Fibroblast of lung (primary cell): ENCODE data around the gene OPRM1. TPM values are rescaled to one million over a fixed set of nuclear protein-coding genes. Genes with fewer than 3 reads are reported as not detected.

ENCODE experiments used
- DNase-seq, 2 donors: peaks; one replicate each; pipeline versions ENCODE4 v3.0.0 to v3.0.0-alpha.2; 2010; ENCODE audit warnings: low read depth in 2 of 2
- H2AFZ ChIP-seq: 2 replicates; pipeline ENCODE4 v1.5.1; 2012; ENCODE audit warnings: low read length, control low read depth, inconsistent platforms
- H3K27ac ChIP-seq: 2 replicates; pipeline ENCODE4 v1.5.1; 2011; ENCODE audit warnings: low read length, control low read depth; ENCODE audit not compliant: insufficient read depth
- H3K27me3 ChIP-seq: 2 replicates; pipeline ENCODE4 v1.5.1; 2011; ENCODE audit warnings: mild to moderate bottlenecking, low read length; ENCODE audit not compliant: control insufficient read depth, insufficient read depth
- H3K36me3 ChIP-seq: 2 replicates; pipeline ENCODE4 v1.5.1; 2011; ENCODE audit warnings: low read length; ENCODE audit not compliant: control insufficient read depth, insufficient read depth
- H3K4me1 ChIP-seq: 2 replicates; pipeline ENCODE4 v1.5.1; 2011; ENCODE audit warnings: low read length; ENCODE audit not compliant: control insufficient read depth, insufficient read depth; ENCODE audit errors: extremely low read depth
- H3K4me2 ChIP-seq: 2 replicates; pipeline ENCODE4 v1.5.1; 2011; ENCODE audit warnings: low read length, control low read depth; ENCODE audit not compliant: insufficient read depth; ENCODE audit errors: extremely low read depth
- H3K4me3 ChIP-seq, 4 experiments: fragments of 200-600 bp in 1 of 4; sonication (generic) in 1 of 4; replicated peaks in 1 of 4; 2 replicates each; pipeline ENCODE4 v1.5.1; 2011 to 2016; ENCODE audit warnings: low read length in 4 of 4, low read depth in 3 of 4, mild to moderate bottlenecking in 3 of 4, control low read depth in 2 of 4, inconsistent platforms in 1 of 4, mixed read lengths in 1 of 4; ENCODE audit not compliant: insufficient read depth in 1 of 4; ENCODE audit errors: control extremely low read depth in 1 of 4
- H3K79me2 ChIP-seq: 2 replicates; pipeline ENCODE4 v1.5.1; 2012; ENCODE audit warnings: mild to moderate bottlenecking, low read length, inconsistent platforms; ENCODE audit not compliant: control insufficient read depth, insufficient read depth
- H3K9ac ChIP-seq: 2 replicates; pipeline ENCODE4 v1.5.1; 2011; ENCODE audit warnings: mild to moderate bottlenecking, low read length, control low read depth; ENCODE audit not compliant: insufficient read depth
- H3K9me3 ChIP-seq: 2 replicates; pipeline ENCODE4 v1.5.1; 2012; ENCODE audit warnings: low read depth, low read length; ENCODE audit not compliant: control insufficient read depth, insufficient read depth
- H4K20me1 ChIP-seq: 2 replicates; pipeline ENCODE4 v1.5.1; 2011; ENCODE audit warnings: low read length; ENCODE audit not compliant: control insufficient read depth, insufficient read depth; ENCODE audit errors: extremely low read depth
- CTCF ChIP-seq, 2 donors: IDR thresholded peaks in 1 of 2; conservative IDR thresholded peaks in 1 of 2; 1 replicate in 1 of 2; 2 replicates in 1 of 2; pipeline ENCODE4 v1.5.1; 2011 to 2012; ENCODE audit warnings: low read length in 2 of 2, control low read depth in 1 of 2, inconsistent platforms in 1 of 2, low read depth in 1 of 2, mild to moderate bottlenecking in 1 of 2
- EZH2 ChIP-seq: IDR thresholded peaks from 2 replicates; pipeline ENCODE4 v1.5.1; 2012; ENCODE audit warnings: low read length, control low read depth, mild to moderate bottlenecking; ENCODE audit errors: missing control alignments
- polyA plus RNA-seq, 2 donors: library from polyadenylated mRNA; depleted of rRNA in 1 of 2; stranded (reverse) in 1 of 2; unstranded in 1 of 2; fragments of >200 nt; gene quantifications; 2 replicates each; pipeline ENCODE4 v1.2.1, GENCODE V29; 2011 to 2012; ENCODE audit warnings: missing spikeins in 1 of 2
- total RNA-seq: library from RNA; depleted of rRNA; stranded (reverse); fragments of >200 nt; gene quantifications from 2 replicates; pipeline ENCODE4 v1.2.1, GENCODE V29; 2014

Gene OPRM1
- total and polyA plus RNA-seq, 2 donors (not counting 1 experiment from before 2014, with no cell fraction given): not detected

GRCh38 chr6:154284313-154284853 is 245.3 kb downstream of the OPRM1 start:
- Histone ChIP-seq H3K4me1 (no peaks in the 10 kb centered on the region), H3K27ac (no peak overlapping the region), H4K20me1 (no peaks in the 10 kb centered on the region), H3K9me3 (no peaks in the 10 kb centered on the region), H3K9ac (no peak overlapping the region), H3K4me2 (no peak overlapping the region), H3K4me3 (no peak overlapping the region), H2AFZ (no peak overlapping the region), H3K27me3 (no peaks in the 10 kb centered on the region), H3K79me2 (no peaks in the 10 kb centered on the region), H3K36me3 (no peaks in the 10 kb centered on the region)
- no peak for DNase-seq
- TF ChIP-seq EZH2 (no peak), CTCF (conservative IDR thresholded peaks at IDR 0.05 in 1 of 2, IDR thresholded peaks at IDR 0.05 in 1 of 2; ENCODE audit: low read depth in 1 of 2, low read length in 2 of 2) (no peak)

- no peaks in the 10 kb centered on the region for H3K79me2 ChIP-seq
- no peak overlapping the region for H3K4me3 ChIP-seq
- H3K36me3 ChIP-seq: no peaks in the 10 kb centered on the region
- no peak overlapping the region for H2AFZ ChIP-seq
- H4K20me1 ChIP-seq: no peaks in the 10 kb centered on the region
- H3K27me3 ChIP-seq: no peaks in the 10 kb centered on the region
- no peak overlapping the region for H3K9ac ChIP-seq
- no peaks in the 10 kb centered on the region for H3K9me3 ChIP-seq
- no peak overlapping the region for H3K4me2 ChIP-seq
- no peak for TF ChIP-seq CTCF (conservative IDR thresholded peaks at IDR 0.05 in 1 of 2, IDR thresholded peaks at IDR 0.05 in 1 of 2; ENCODE audit: low read depth in 1 of 2, low read length in 2 of 2)
- no peak for TF ChIP-seq EZH2
- DNase-seq: no peak
- H3K4me1 ChIP-seq: no peaks in the 10 kb centered on the region
- H3K27ac ChIP-seq: no peak overlapping the region
These were observed 246.8 kb downstream of the OPRM1 start for GRCh38 chr6:154285826-154286225.

GRCh38 chr6:154289818-154290508 is 250.9 kb downstream of the OPRM1 start:
- DNase-seq: no peak
- no peaks in the 10 kb centered on the region for H3K9me3 ChIP-seq
- TF ChIP-seq EZH2 (no peak), CTCF (conservative IDR thresholded peaks at IDR 0.05 in 1 of 2, IDR thresholded peaks at IDR 0.05 in 1 of 2; ENCODE audit: low read depth in 1 of 2, low read length in 2 of 2) (no peak)
- no peaks in the 10 kb centered on the region for H3K27me3 ChIP-seq
- H3K9ac ChIP-seq: no peak overlapping the region
- no peaks in the 10 kb centered on the region for H4K20me1 ChIP-seq
- no peak overlapping the region for H3K27ac ChIP-seq
- no peak overlapping the region for H3K4me2 ChIP-seq
- H3K79me2 ChIP-seq: no peaks in the 10 kb centered on the region
- no peaks in the 10 kb centered on the region for H3K36me3 ChIP-seq
- no peak overlapping the region for H3K4me3 ChIP-seq
- peaks cover 5% of the 10 kb centered on the region for H3K4me1 ChIP-seq
- H2AFZ ChIP-seq: no peak overlapping the region
